ENCODE data around the gene ZNF223. TPM values are rescaled to one million over a fixed set of nuclear protein-coding genes. Genes with fewer than 3 reads are reported as not detected.

Gene ZNF223
- total RNA-seq, 6 experiments from 2014 or later, result 2.3 to 4.1 (median 2.6) TPM

GRCh38 chr19:44071824-44072542 is 20.1 kb downstream of the ZNF223 start, which contains the start of gene ZNF284:
TSS of gene ZNF284 (plus strand) at chr19:44072159. CDS start at chr19:44076390, 4,231 bp downstream.
- peak within 1 kb of the TSS; percentile 84 for H3K27ac Mint-ChIP-seq
- no peak for TF ChIP-seq CTCF (IDR thresholded peaks at IDR 0.05)
- peak within 1 kb of the TSS; percentile 96 for H3K4me3 Mint-ChIP-seq
- peaks cover 3% of the 10 kb centered on the region for H3K27me3 Mint-ChIP-seq (ENCODE audit: insufficient read depth)
- H3K36me3 Mint-ChIP-seq (ENCODE audit: low read depth), result peaks cover 49% of the 10 kb centered on the region
- H3K4me1 Mint-ChIP-seq (ENCODE audit: low read depth), result peaks cover 24% of the 10 kb centered on the region
- H3K9me3 Mint-ChIP-seq, result peaks cover 22% of the 10 kb centered on the region
- peak; percentile 87 for DNase-seq

DNA sequence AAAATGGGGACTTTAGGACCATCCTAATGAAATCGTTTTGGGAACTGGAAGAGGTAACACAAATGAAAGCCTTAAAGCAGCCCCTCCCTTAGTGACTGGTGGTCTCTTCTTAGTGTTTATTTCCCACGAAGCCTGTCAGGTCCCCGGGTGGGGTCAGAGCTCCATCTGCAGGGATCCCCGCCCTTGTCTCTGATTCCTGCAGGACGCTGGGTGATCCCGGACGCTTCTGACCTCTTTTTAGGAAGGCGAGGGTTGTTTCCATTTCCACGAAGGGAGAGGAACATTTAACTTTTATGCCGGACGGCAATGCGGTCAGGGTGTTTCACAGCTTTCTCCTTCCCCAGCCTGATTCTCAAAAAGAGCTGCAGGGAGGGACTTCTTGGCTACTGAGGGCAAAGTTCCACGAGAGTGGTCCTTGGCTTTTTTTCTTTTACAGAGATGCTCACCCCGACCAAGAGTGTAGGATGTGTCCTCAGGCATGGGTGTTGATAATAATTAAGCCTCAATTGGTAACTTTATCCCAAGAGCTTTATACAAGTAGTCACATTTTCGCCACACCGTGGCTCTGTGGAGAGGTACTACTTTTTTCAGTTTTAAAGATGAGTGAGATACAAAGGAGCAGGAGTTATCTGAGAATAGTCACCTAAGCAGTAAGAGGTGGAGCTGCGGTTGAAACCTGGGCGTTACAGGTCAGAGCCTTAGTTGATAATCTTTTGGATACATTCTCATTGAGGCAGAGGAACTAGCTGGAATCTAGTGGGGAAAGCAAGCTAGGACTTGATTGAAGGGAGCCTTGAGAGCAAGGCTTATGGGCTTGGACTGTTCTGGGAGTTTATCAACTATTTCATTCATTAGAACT is 20.9 kb downstream of the ZNF223 start:
- DNase-seq, result no peak
- H3K4me3 Mint-ChIP-seq, result peak overlapping the region; percentile 96
- peaks cover 17% of the 10 kb centered on the region for H3K9me3 Mint-ChIP-seq
- no peak; the same call in 1 of the 2 replicates for TF ChIP-seq CTCF (IDR thresholded peaks at IDR 0.05)
- H3K27me3 Mint-ChIP-seq (ENCODE audit: insufficient read depth), result peaks cover 3% of the 10 kb centered on the region
- H3K36me3 Mint-ChIP-seq (ENCODE audit: low read depth), result peaks cover 42% of the 10 kb centered on the region
- H3K27ac Mint-ChIP-seq, result peak overlapping the region; percentile 84
- peaks cover 24% of the 10 kb centered on the region for H3K4me1 Mint-ChIP-seq (ENCODE audit: low read depth)

GRCh38 chr19:44076325-44076724 is 24.5 kb downstream of the ZNF223 start:
- no peak overlapping the region for H3K4me3 Mint-ChIP-seq
- peaks cover 30% of the 10 kb centered on the region for H3K36me3 Mint-ChIP-seq (ENCODE audit: low read depth)
- H3K4me1 Mint-ChIP-seq (ENCODE audit: low read depth), result peaks cover 17% of the 10 kb centered on the region
- no peak for TF ChIP-seq CTCF (IDR thresholded peaks at IDR 0.05)
- H3K27ac Mint-ChIP-seq, result no peak overlapping the region
- H3K9me3 Mint-ChIP-seq, result peaks cover 5% of the 10 kb centered on the region
- no peak for DNase-seq
- H3K27me3 Mint-ChIP-seq (ENCODE audit: insufficient read depth), result peaks cover 3% of the 10 kb centered on the region

GRCh38 chr19:44092108-44092507 is 40.3 kb downstream of the ZNF223 start:
- no peak for TF ChIP-seq CTCF (IDR thresholded peaks at IDR 0.05)
- H3K27ac Mint-ChIP-seq, result no peak overlapping the region
- H3K9me3 Mint-ChIP-seq, result no peaks in the 10 kb centered on the region
- no peaks in the 10 kb centered on the region for H3K4me1 Mint-ChIP-seq (ENCODE audit: low read depth)
- no peak overlapping the region for H3K4me3 Mint-ChIP-seq
- peaks cover 3% of the 10 kb centered on the region for H3K27me3 Mint-ChIP-seq (ENCODE audit: insufficient read depth)
- no peak for DNase-seq
- peaks cover 13% of the 10 kb centered on the region for H3K36me3 Mint-ChIP-seq (ENCODE audit: low read depth)

GRCh38 chr19:44093931-44094765 is 42.3 kb downstream of the ZNF223 start, which contains the start of gene ZNF224:
TSS of gene ZNF224 (plus strand) at chr19:44094361. CDS start at chr19:44097874, 3,513 bp downstream.
- TF ChIP-seq CTCF (IDR thresholded peaks at IDR 0.05), result no peak
- Mint-ChIP-seq H3K4me1 (ENCODE audit: low read depth) (no peaks in the 10 kb centered on the region), H3K27me3 (ENCODE audit: insufficient read depth) (peaks cover 2% of the 10 kb centered on the region), H3K9me3 (no peaks in the 10 kb centered on the region), H3K36me3 (ENCODE audit: low read depth) (peaks cover 20% of the 10 kb centered on the region), H3K4me3 (peak within 1 kb of the TSS; percentile 99), H3K27ac (peak within 1 kb of the TSS; percentile 89)
- peak; percentile 91 for DNase-seq
